ENCODE results near the gene CDC25B. TPM values are rescaled to one million over a fixed set of nuclear protein-coding genes. Genes with fewer than 3 reads are reported as not detected.

Gene CDC25B
- total and polyA plus RNA-seq, 10 of the 15 experiments (the other 5 are each of a cell fraction or from before 2014, with no cell fraction given): 4.6 to 58.8 (median 24.6) TPM

GRCh38 chr20:3811467-3812258 is 15.6 kb downstream of the CDC25B start:
- no peak for DNase-seq (ENCODE audit: low read depth, low spot score)
- RAD21 ChIA-PET (ENCODE audit: unreplicated experiment): no interaction called here
- Histone ChIP-seq H3K4me1 (ENCODE audit: control insufficient read depth, insufficient read depth, low read length) (peaks cover 9% of the 10 kb centered on the region), H4K20me1 (ENCODE audit: control insufficient read depth, insufficient read depth) (no peaks in the 10 kb centered on the region), H3K79me2 (ENCODE audit: control insufficient read depth, insufficient read depth, low read length) (no peaks in the 10 kb centered on the region), H3K4me2 (ENCODE audit: control insufficient read depth, insufficient read depth) (peak overlapping the region; percentile 41), H3K36me3 (ENCODE audit: control insufficient read depth in 2 of 2, insufficient read depth in 2 of 2, low read length in 1 of 2) (no peaks in the 10 kb centered on the region), H3K9me3 (replicated peaks; ENCODE audit: control insufficient read depth, insufficient read depth, low read length) (no peaks in the 10 kb centered on the region), H3K27ac (ENCODE audit: control insufficient read depth, insufficient read depth) (no peak overlapping the region), H2AFZ (ENCODE audit: control insufficient read depth, low read depth, low read length) (peak overlapping the region; percentile 66), H3K4me3 (no peak overlapping the region), H3K27me3 (replicated peaks in 1 of 2; ENCODE audit: control insufficient read depth in 2 of 2, insufficient read depth in 2 of 2, low read length in 1 of 2) (no peaks in the 10 kb centered on the region), H3K9ac (ENCODE audit: control insufficient read depth, insufficient read depth, low read length) (no peak overlapping the region)
- BruUV-seq (replicated peaks): no TSS peak
- in situ Hi-C loops (cut with MboI) (no loop called here), intact Hi-C loops (cut with micrococcal nuclease; ENCODE audit: unreplicated experiment) (no loop called here)
- peak; percentile 28; the same call in 2 of the 3 replicates for ATAC-seq
- FAIRE-seq: no peak
- POLR2A ChIA-PET: interaction anchor here (0.9 kb wide), 1 partner anchor 10 kb away, joined by 4 read pairs; no protein-coding TSS in a partner anchor
- CTCF ChIA-PET: interaction anchor here (1.6 to 2.7 kb wide), 2 partner anchors 9 to 24 kb away, joined by 5 to 12 read pairs; partner anchors contain the start of gene AP5S1
- WGBS (ENCODE audit: insufficient coverage, insufficient replicate concordance, low lambda C conversion rate, missing lambda C conversion rate): 41% methylated on average over 20 of the region's 20 CpGs
- SMC1A ChIA-PET (ENCODE audit: uncharacterized antibody, unreplicated experiment): no interaction called here
- TF ChIP-seq NR2F1 (conservative IDR thresholded peaks at IDR 0.05) (no peak), RELA (IDR thresholded peaks at IDR 0.05; ENCODE audit: borderline replicate concordance, partially characterized antibody) (no peak), POLR2A (IDR thresholded peaks at IDR 0.05; ENCODE audit: low read depth, low read length) (peak; percentile 56), FOXM1 (IDR thresholded peaks at IDR 0.05; ENCODE audit: low read depth, low read length) (no peak), ZBTB4 (CRISPR knock-in tag; IDR thresholded peaks at IDR 0.05) (no peak), MEF2A (IDR thresholded peaks at IDR 0.05; ENCODE audit: insufficient read depth, low read depth, low read length) (no peak), TAF1 (IDR thresholded peaks at IDR 0.05; ENCODE audit: borderline replicate concordance, low read depth, low read length) (no peak), ATF2 (IDR thresholded peaks at IDR 0.05; ENCODE audit: low read length) (no peak), EZH2 (IDR thresholded peaks at IDR 0.05; ENCODE audit: borderline replicate concordance, control insufficient read depth, low read depth, low read length) (no peak), TARDBP (IDR thresholded peaks at IDR 0.05; ENCODE audit: borderline replicate concordance) (no peak), CEBPZ (IDR thresholded peaks at IDR 0.05; ENCODE audit: low read depth, low read length) (no peak), CREB1 (IDR thresholded peaks at IDR 0.05; ENCODE audit: low read depth) (no peak), ZZZ3 (IDR thresholded peaks at IDR 0.05; ENCODE audit: control insufficient read depth, insufficient read length, low read depth) (no peak), STAT3 (IDR thresholded peaks at IDR 0.05; ENCODE audit: low read depth, low read length) (no peak), ZNF217 (IDR thresholded peaks at IDR 0.05) (no peak), MTA2 (IDR thresholded peaks at IDR 0.05; ENCODE audit: low read depth) (no peak)

Measured in GM12878 (cell line).